LNCAP (cell line): Measurements from ENCODE around the gene SVOP.
A peak's percentile ranks its signal among the peaks of the same experiment; 100 is the strongest.

Experiments used
- CTCF ChIP-seq: fragments of 450-650 bp; IDR thresholded peaks from 2 replicates; pipeline ENCODE4 v1.5.1; 2017; ENCODE audit warnings: mild to moderate bottlenecking

The SVOP gene

GRCh38 chr12:108896817-108897216 lies 124.1 kb downstream of the SVOP start:
- no peak for TF ChIP-seq CTCF

- TF ChIP-seq CTCF = no peak
These were observed 124.5 kb downstream of the SVOP start for GRCh38 chr12:108896336-108896735.

- no peak for TF ChIP-seq CTCF
These were observed 125.6 kb downstream of the SVOP start for GRCh38 chr12:108895220-108895802.

- TF ChIP-seq CTCF = no peak
These were observed 130.7 kb downstream of the SVOP start for GRCh38 chr12:108890208-108890607.

- TF ChIP-seq CTCF = no peak
These were observed 132.8 kb downstream of the SVOP start for GRCh38 chr12:108888031-108888430.

- TF ChIP-seq CTCF = no peak
These were observed 133.8 kb downstream of the SVOP start for GRCh38 chr12:108886873-108887629.

- TF ChIP-seq CTCF = peak; percentile 64
These were observed 136.5 kb downstream of the SVOP start for GRCh38 chr12:108884116-108885012.
